Colon (tissue), 2 donors: ENCODE data around the gene PI4KA.
"Not testable (repeated sequence)": the region's sequence is repeated elsewhere in the genome, so short reads cannot be mapped to it uniquely, and the experiment has no call there.

Experiments
- FAIRE-seq: peaks from 2 replicates; lab custom pipeline; 2012; peaks lifted over from hg19 to GRCh38; lab: Jason Lieb, UNC
- donor health status: control.
- donor health status: control.

The PI4KA gene

GRCh38 chr22:20775342-20775895 is 83.2 kb downstream of the PI4KA start:
- FAIRE-seq, result peak; percentile 45

- FAIRE-seq, result no peak
Measured at GRCh38 chr22:20774882-20775281, 83.7 kb downstream of the PI4KA start.

GRCh38 chr22:20773793-20774212 is 84.8 kb downstream of the PI4KA start, which contains the start of gene SERPIND1:
SERPIND1 (plus strand) TSS chr22:20774113; CDS start chr22:20779313, 5,200 bp downstream.
- FAIRE-seq, result no peak

DNA sequence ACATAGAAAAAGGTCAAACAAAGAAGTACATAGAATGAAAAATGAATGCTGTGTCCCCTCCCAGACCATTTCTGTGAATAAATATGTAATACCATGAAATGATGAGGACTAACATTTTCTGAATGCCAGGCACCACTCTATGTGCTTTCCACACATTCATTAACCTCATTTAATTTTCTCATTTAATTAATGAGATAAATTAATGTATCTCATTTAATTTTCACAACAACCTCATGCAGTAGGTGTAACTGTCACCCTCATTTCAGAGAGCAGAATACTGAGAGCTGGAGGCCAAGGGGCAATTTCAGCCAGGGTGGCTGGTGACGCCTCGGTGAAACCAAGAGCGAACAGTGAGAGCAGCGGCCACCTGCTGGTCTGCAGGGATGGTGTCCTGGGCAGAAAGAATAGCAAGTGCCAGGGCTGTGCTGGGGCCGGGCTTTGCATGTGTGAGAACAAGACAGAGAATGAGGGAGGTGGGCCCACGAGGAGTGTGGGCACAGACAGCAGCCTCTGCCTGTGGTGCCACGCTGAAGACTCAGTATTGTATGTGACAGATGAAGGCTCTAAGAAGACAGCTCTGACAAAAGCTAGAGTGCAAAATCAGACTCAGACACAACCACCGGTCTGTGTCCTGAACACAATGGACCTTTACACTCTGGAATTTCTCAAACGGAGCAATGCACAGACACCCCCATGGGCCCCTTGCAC is 86.5 kb downstream of the PI4KA start:
- FAIRE-seq, result no peak

DNA sequence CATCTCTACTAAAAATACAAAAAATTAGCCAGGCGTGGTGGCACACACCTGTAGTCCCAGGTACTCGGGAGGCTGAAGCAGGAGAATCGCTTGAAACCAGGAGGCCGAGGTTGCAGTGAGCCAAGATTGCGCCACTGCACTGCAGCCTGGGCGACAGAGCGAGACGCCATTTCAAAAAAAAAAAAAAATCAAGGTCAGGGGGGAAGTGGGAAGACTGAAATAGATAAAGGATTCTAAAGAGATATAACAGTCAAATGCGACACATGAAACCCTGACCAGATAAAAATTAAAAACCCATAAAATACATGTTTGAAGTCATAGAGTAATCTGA is 89.2 kb downstream of the PI4KA start:
- FAIRE-seq, result not testable (repeated sequence)

GRCh38 chr22:20766530-20766929 is 92.1 kb downstream of the PI4KA start:
- FAIRE-seq, result no peak

GRCh38 chr22:20765938-20766337 is 92.7 kb downstream of the PI4KA start:
- no peak for FAIRE-seq

GRCh38 chr22:20764729-20765128 is 93.9 kb downstream of the PI4KA start:
- no peak for FAIRE-seq

DNA sequence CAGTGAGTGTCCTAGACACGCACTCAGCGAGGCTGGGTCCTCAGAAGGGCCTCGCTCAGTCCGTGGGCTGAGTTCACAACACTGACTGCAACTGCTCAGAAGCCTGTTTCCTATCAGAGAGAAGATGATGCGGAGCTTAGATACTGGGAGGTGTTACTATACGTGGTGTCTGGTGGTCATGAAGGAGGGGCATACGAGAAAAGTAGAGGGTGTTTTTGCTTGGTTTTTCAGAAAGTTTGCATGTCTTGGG is 94.2 kb downstream of the PI4KA start:
- FAIRE-seq, result no peak

GRCh38 chr22:20763630-20764470 is 94.8 kb downstream of the PI4KA start:
- FAIRE-seq, result no peak

DNA sequence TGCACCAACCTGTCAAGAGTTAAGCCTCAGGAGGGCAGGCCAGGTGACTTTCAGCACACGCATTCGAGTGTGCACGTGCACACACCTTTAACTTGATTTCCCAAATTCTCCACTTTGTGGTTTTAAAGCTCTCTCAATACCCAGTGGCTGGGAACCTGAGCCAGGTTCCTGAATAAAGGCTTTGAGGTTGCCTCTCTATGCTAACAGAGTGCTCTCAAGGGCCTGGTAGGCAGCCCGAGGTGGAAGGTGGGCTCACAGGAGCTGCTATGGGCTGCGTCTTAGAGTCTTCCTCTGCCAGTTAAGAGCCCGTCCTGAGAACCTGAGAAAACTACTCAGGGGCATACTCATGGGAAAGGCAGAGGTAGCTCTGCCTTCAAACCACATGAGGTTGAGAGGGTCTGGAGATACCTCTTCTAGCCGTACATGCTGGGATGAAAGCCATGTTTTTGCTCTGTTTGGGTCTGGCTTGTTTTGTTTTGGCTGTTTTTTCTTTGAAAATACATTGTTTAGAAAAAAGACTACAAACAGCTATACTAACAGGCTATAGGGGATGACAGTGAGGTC is 96.3 kb downstream of the PI4KA start:
- no peak for FAIRE-seq

DNA sequence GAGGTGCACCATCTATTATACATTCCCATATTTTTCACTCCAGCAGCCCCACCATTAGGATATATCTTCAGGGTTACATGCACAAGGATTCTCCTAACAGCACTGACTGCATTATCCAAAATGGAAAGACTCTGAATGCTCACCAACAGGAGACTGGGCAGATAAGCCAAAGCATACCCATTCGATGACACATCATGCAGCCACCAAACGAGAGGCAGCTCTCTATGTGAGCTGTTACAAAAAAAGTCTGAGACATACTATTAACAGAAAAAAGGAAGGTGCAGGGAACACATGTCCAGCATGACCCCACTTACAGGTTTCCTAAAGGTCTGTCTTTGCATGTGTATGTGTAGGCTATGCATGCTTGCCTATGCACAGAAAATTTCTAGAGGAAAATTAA is 97.1 kb downstream of the PI4KA start:
- no peak for FAIRE-seq

GRCh38 chr22:20760084-20760483 is 98.5 kb downstream of the PI4KA start:
- no peak for FAIRE-seq

DNA sequence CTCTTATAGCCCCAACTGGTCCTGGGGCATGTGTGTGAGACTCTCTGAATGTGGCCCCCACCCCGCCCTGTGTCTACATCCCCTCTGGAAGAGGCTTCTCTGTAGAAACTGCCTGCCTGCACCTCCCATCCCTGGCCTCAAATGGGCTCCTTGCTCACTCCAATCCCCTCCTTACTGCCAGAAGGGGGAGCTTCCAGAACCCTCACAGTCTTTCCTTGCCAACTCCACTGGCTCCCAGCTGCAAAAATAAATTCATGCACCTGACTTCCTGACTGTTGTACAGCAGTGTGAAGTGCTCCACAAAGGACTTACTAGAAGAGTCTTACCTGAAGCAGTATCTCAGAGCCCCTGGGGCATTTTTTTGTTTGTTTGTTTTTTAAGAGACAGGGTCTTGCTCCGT is 99.9 kb downstream of the PI4KA start:
- FAIRE-seq, result no peak

GRCh38 chr22:20756846-20757245 is 101.8 kb downstream of the PI4KA start:
- no peak for FAIRE-seq

GRCh38 chr22:20752873-20753272 is 105.7 kb downstream of the PI4KA start:
- FAIRE-seq, result no peak

DNA sequence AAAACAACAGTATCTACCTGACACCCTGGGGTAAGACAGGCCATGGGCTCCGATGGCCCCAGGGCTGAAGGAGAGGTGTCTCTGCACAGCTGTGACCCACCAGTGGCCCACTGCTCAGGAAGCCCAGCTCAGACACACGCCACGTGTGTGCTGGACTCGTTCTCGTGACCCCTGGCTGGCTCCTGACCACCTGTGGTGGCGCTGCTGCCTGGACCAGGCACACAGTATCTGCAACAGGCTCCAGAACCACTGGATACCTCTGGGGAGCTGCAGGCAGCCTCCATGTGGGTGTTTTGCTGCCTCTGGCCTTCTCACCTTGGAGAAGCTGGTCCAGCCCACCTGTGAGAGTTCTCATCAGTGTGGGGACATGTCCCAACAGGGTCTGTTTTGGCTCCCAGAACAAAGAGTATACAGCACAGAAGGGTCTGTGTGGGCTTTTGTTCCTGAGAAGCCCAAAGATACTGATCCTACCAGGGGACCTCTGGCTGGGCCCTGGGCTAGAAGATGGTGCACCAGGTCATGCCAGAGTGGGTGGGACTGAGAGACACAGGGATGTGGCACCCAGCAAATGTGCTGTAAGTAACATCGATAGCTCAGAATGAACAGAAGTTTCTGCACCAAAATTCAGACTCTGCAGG is 106.4 kb downstream of the PI4KA start:
- FAIRE-seq, result no peak

GRCh38 chr22:20751185-20751851 is 107.3 kb downstream of the PI4KA start:
- no peak for FAIRE-seq

- FAIRE-seq, result no peak
Measured at GRCh38 chr22:20750461-20751184, 108.0 kb downstream of the PI4KA start.

DNA sequence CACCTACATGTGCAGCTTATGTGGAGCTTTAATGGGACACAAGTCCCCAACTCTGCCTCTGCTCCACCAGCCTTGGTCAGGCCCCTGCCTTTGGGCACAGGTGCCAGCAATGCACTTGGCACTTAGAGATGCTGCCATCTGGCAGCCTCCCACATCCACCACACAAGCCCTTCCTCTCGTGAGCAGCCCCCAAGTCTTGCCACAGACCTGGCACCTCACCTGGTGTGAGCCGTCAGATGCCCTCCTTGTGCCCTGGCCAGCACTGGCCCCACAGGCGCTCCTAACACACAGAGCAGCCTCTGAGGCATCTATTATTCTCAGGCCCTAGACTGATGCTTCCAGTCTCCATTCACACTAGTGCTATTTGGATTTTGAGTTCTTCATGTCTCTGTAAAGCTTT is 109.2 kb downstream of the PI4KA start:
- FAIRE-seq, result no peak

GRCh38 chr22:20748731-20749428 is 109.7 kb downstream of the PI4KA start:
- no peak for FAIRE-seq
